Right cardiac atrium (tissue), 5 donors: Measurements from ENCODE around the gene DISP2. TPM values are rescaled to one million over a fixed set of nuclear protein-coding genes. Genes with fewer than 3 reads are reported as not detected.

ENCODE experiments used
- ATAC-seq, 2 donors: fragments of 200-7000 bp; cut with Tn5 transposase; one replicate each; pipeline versions ENCODE4 v1.8.0 to v1.9.1; 2020; ENCODE audit warnings: moderate library complexity in 2 of 2, mild to moderate bottlenecking in 1 of 2
- DNase-seq, 3 donors: peaks; one replicate each; pipeline ENCODE4 v3.0.0-alpha.2; 2020
- H3K27ac ChIP-seq: one replicate; pipeline ENCODE4 v1.5.1; 2013; ENCODE audit warnings: mild to moderate bottlenecking, low read length, control low read depth, moderate library complexity
- H3K27me3 ChIP-seq: one replicate; pipeline ENCODE4 v1.6.1; 2013; ENCODE audit not compliant: control insufficient read depth, insufficient read depth
- H3K4me1 ChIP-seq: one replicate; pipeline ENCODE4 v1.6.1; 2013; ENCODE audit warnings: low read length; ENCODE audit not compliant: control insufficient read depth, insufficient read depth
- H3K4me3 ChIP-seq: one replicate; pipeline ENCODE4 v1.5.1; 2013; ENCODE audit warnings: low read length, control low read depth
- H3K9me3 ChIP-seq: one replicate; pipeline ENCODE4 v1.6.1; 2013; ENCODE audit warnings: low read length; ENCODE audit not compliant: control insufficient read depth
- WGBS: extraction: QIAGEN DNeasy Blood & Tissue Kit; methylation state at CpG from one replicate; pipeline ENCODE4 v1.1.7; 2013; 5-methylcytosine and 5-hydroxymethylcytosine counted together
- intact Hi-C, 4 donors: fragments of 100-400 bp; cut with DNase I; formaldehyde crosslinking; loops; one replicate each; pipeline versions ENCODE4 v1.11.0 to v1.14.0; 2022 to 2023
- polyA plus RNA-seq: library from polyadenylated mRNA; stranded (reverse); fragments of 200-250 nt; gene quantifications from one replicate; pipeline ENCODE4 v1.2.3, GENCODE V29; 2013
- total RNA-seq, 4 donors: library from RNA; stranded (reverse); fragmentation: NEBNext Ultra II Directional; extraction: Animal tissue kit (Norgen Biotek cat#: 25700); gene quantifications; one replicate each; pipeline ENCODE4 v1.2.1, GENCODE V29; 2021
- donor health status: healthy with polysubstance abuse.
- donor health status: DM: no; HTN: yes; CAD: no.
- donor health status: DM: no; HTN: no; CAD: no.
- donor health status: DM: no; HTN: yes; CAD: no; lungs with severe emphysema.
- donor health status: DM: yes; HTN: yes; CAD: no.

Gene DISP2
- total and polyA plus RNA-seq, 5 donors, result 0.85 to 4.6 (median 1.0) TPM

DNA sequence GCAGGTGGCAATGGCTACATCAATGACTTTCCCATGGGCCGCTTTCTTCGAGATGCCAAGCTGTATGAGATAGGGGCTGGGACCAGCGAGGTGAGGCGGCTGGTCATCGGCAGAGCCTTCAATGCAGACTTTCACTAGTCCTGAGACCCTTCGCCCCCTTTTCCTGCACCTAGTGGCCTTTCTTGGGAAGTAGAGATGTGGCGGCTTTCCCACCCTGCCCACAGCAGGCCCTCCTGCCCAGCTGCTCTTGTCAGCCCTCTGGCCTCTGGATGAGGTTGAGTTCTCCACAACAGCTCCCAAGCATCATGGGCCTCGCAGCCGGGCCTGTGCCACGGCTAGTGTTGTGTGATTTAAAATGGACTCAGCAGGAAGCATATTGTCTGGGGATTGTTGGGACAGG lies 60.1 kb downstream of the DISP2 start:
- DNase-seq (no peak), ATAC-seq (no peak)
- Histone ChIP-seq H3K27me3 (no peaks in the 10 kb centered on the region), H3K4me3 (no peak overlapping the region), H3K9me3 (no peaks in the 10 kb centered on the region), H3K4me1 (no peaks in the 10 kb centered on the region), H3K27ac (no peak overlapping the region)
- intact Hi-C loops, result loop anchor here in 2 of 4 donors (10.0 kb wide), 2 partner anchors 53 to 133 kb away; partner anchors contain the start of gene ANKRD63 (in 1 of the 2)
- 88% methylated on average over 10 of the region's 10 CpGs for WGBS

DNA sequence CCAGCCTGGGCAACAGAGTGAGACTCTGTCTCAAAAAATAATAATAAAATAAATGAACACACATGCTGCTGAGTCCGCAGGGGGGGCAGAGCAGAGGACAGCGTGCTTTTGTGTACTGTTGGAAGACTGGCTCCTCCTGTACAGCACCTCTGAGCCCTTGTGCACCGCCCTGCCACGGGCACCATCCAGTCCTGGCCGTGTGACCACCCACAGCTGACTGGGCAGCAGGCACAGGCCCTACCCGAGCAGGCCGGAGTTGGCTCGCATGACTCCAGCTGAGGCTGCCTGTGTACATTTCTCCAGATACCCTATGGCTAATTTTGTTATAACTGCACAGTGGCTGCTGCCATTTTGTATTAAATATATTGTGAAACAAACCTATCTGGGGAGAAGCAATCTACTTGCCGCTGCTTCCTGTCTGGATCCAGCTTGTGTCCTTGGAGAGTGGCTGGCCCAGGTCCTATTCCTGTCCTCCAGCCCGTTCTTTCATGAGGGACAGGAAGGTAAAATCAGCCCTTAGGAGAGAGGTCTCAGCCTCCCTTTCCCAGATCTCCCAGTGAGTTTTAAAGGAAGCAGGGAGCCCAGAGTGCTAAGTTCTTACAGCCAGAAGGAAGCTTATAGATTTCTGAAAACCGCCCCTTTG lies 62.2 kb downstream of the DISP2 start:
- peak; percentile 40 to 74 for ATAC-seq
- DNase-seq, result peak in 1 of 3 donors; percentile 69
- peak overlapping the region; percentile 6 for H3K27ac ChIP-seq
- 59% methylated on average over 11 of the region's 11 CpGs for WGBS
- H3K4me1 ChIP-seq, result no peaks in the 10 kb centered on the region
- no peaks in the 10 kb centered on the region for H3K27me3 ChIP-seq
- no peak overlapping the region for H3K4me3 ChIP-seq
- no peaks in the 10 kb centered on the region for H3K9me3 ChIP-seq
- intact Hi-C loops, result loop anchor here in 3 of 4 donors (2.0 to 10.0 kb wide), 5 partner anchors 55 to 143 kb away; partner anchors contain the start of genes INAFM2 (in 2 of the 3) and CCDC9B (in 1 of the 3)

GRCh38 chr15:40420793-40421192 lies 62.8 kb downstream of the DISP2 start:
- intact Hi-C loops, result loop anchor here in 3 of 4 donors (2.0 to 10.0 kb wide), 5 partner anchors 56 to 143 kb away; partner anchors contain the start of genes INAFM2 (in 2 of the 3) and CCDC9B (in 1 of the 3)
- H3K27me3 ChIP-seq, result no peaks in the 10 kb centered on the region
- WGBS, result 37% methylated on average over 3 of the region's 3 CpGs
- no peak overlapping the region for H3K4me3 ChIP-seq
- H3K27ac ChIP-seq, result peak overlapping the region; percentile 6
- no peaks in the 10 kb centered on the region for H3K4me1 ChIP-seq
- H3K9me3 ChIP-seq, result no peaks in the 10 kb centered on the region
- peak in 1 of 3 donors; percentile 76 for DNase-seq
- ATAC-seq, result peak; percentile 34 to 45

GRCh38 chr15:40421246-40422157 lies 63.5 kb downstream of the DISP2 start:
- DNase-seq (peak; percentile 79 to 93 (median 93)), ATAC-seq (peak; percentile 90 to 93)
- H3K27me3 ChIP-seq, result no peaks in the 10 kb centered on the region
- no peaks in the 10 kb centered on the region for H3K9me3 ChIP-seq
- no peak overlapping the region for H3K4me3 ChIP-seq
- H3K4me1 ChIP-seq, result no peaks in the 10 kb centered on the region
- WGBS, result 12% methylated on average over 31 of the region's 31 CpGs
- intact Hi-C loops, result loop anchor here in 3 of 4 donors (2.0 to 10.0 kb wide), 5 partner anchors 57 to 144 kb away; partner anchors contain the start of genes INAFM2 (in 2 of the 3) and CCDC9B (in 1 of the 3)
- H3K27ac ChIP-seq, result peak overlapping the region; percentile 24

DNA sequence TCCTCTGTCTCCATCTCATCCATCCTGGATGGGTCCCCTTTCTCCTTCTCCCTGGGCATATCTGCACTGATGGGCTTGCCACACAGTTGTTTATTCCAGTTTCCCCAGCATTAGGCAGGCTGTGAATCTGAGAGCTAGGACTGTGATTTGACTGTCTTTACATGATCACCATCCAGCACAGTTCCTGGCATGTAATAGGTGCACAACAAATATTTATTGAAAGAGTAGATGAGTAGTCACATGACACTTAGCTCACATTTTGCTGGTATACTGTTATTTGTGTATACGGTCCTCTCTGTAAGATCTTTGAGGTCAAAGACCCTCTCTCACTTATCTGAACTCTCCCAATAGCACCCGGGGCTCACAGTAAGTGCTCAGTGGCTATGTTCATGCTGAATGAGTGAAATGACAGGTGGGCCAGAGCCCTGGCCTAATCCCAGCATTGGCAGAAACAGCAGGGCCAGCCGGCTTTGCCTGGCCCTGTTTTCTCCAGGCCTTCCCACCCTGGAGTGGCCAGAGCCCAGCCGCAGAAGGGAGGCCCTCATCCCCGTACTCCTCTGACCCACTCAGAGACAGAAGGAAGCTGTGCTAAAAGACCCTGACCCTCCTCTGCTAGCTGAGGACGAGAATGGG lies 66.6 kb downstream of the DISP2 start:
- no peak for DNase-seq
- no peaks in the 10 kb centered on the region for H3K9me3 ChIP-seq
- intact Hi-C loops, result loop anchor here in 3 of 4 donors (2.0 to 10.0 kb wide), 5 partner anchors 60 to 147 kb away; partner anchors contain the start of genes INAFM2 (in 2 of the 3) and CCDC9B (in 1 of the 3)
- no peaks in the 10 kb centered on the region for H3K4me1 ChIP-seq
- 88% methylated on average over 6 of the region's 6 CpGs for WGBS
- H3K4me3 ChIP-seq, result no peak overlapping the region
- ATAC-seq, result no peak
- no peak overlapping the region for H3K27ac ChIP-seq
- H3K27me3 ChIP-seq, result no peaks in the 10 kb centered on the region

DNA sequence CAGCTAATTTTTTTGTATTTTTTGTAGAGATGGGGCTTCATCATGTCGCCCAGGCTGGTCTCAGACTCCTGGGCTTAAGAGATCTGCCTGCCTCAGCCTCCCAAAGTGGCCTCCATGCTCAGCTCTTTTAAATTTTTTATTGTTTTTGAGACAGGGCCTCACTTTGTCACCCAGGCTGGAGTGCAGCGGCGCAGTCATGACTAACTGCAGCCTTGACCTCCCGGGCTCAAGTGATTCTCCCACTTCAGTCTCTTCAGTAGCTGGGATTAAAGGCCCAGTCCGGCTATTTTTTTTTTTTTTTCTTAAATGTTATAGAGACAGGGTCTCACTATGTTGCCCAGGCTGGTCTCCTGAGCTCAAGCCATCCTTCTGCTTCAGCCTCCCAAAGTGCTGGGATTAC lies 67.7 kb downstream of the DISP2 start:
- intact Hi-C loops, result loop anchor here in 2 of 4 donors (2.0 to 10.0 kb wide), 2 partner anchors 61 to 147 kb away; no protein-coding TSS in a partner anchor
- ATAC-seq, result no peak
- H3K4me3 ChIP-seq, result no peak overlapping the region
- DNase-seq, result no peak
- no peak overlapping the region for H3K27ac ChIP-seq
- H3K9me3 ChIP-seq, result no peaks in the 10 kb centered on the region
- H3K4me1 ChIP-seq, result no peaks in the 10 kb centered on the region
- no peaks in the 10 kb centered on the region for H3K27me3 ChIP-seq
- 95% methylated on average over 5 of the region's 5 CpGs for WGBS

- Histone ChIP-seq H3K4me3 (no peak overlapping the region), H3K4me1 (no peaks in the 10 kb centered on the region), H3K9me3 (no peaks in the 10 kb centered on the region), H3K27me3 (no peaks in the 10 kb centered on the region), H3K27ac (no peak overlapping the region)
- DNase-seq, result no peak
- 83% methylated on average over 9 of the region's 9 CpGs for WGBS
- ATAC-seq, result no peak
- intact Hi-C loops, result loop anchor here in 1 of 4 donors (10.0 kb wide), 1 partner anchor 62 kb away; no protein-coding TSS in a partner anchor
Measured at GRCh38 chr15:40427188-40427587, 69.2 kb downstream of the DISP2 start.

GRCh38 chr15:40428185-40428584 lies 70.2 kb downstream of the DISP2 start:
- no peaks in the 10 kb centered on the region for H3K4me1 ChIP-seq
- H3K4me3 ChIP-seq, result no peak overlapping the region
- no peaks in the 10 kb centered on the region for H3K9me3 ChIP-seq
- ATAC-seq (no peak), DNase-seq (no peak)
- no peak overlapping the region for H3K27ac ChIP-seq
- H3K27me3 ChIP-seq, result no peaks in the 10 kb centered on the region
- intact Hi-C loops, result loop anchor here in 1 of 4 donors (10.0 kb wide), 1 partner anchor 63 kb away; no protein-coding TSS in a partner anchor
- WGBS, result 91% methylated on average over 4 of the region's 4 CpGs
